ENCODE results near the gene ID2. TPM values are rescaled to one million over a fixed set of nuclear protein-coding genes. Genes with fewer than 3 reads are reported as not detected.

ID2 gene
- total RNA-seq, 2 donors from 2014 or later, result 103 to 113 TPM

DNA sequence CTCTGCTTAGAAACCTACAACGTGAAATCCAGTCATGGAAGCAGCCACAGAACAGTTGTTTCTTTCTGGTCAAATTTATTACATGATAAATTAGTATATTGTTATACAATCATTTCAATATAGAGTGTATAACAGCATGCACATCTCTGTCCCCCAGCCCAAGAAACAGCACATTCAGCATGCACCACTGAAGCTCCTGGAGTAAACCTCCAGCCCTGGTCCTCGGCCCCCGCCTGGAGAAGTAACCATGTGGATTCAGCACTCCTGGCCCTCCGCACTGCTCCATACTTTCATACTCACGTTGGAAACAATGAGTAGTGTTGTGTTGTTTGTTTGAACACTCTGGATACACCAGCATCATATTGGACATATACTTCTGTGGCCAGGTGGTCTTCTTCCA lies 15.3 kb upstream of the ID2 start:
- H3K27me3 Mint-ChIP-seq, result peaks cover 6% of the 10 kb centered on the region
- no peak overlapping the region for H3K27ac Mint-ChIP-seq

DNA sequence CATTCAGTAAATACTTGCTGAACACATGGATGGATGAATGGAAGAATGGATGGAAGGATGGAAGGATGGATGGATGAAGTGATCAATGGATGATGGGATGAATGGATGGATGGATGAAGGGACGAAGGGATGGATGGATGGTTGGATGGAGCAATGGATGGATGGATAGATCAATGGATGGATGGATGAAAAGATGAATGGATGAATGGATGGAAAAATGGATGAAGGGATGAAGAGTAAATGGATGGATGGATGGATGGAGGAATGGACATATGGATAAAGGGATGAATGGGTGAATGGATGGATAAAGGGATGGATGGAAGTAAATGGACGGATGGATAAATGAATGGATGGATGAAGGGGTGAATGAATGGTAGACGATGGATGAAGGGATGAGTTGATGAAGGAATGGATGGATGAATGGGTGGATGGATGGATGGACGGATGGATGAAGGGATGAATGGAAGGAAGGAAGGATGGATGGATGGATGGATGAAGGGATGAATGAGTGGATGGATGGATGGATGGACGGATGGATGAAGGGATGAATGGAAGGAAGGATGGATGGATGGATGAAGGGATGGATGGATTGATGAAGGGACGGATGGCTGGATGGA lies 13.9 kb upstream of the ID2 start:
- no peaks in the 10 kb centered on the region for H3K36me3 Mint-ChIP-seq (ENCODE audit: low read depth)
- DNase-seq (no peak), ATAC-seq (no peak)
- no peaks in the 10 kb centered on the region for H3K27me3 Mint-ChIP-seq
- no peak overlapping the region for H3K4me3 Mint-ChIP-seq
- no peaks in the 10 kb centered on the region for H3K9me3 ChIP-seq (ENCODE audit: control insufficient read depth, low read length, poor library complexity, severe bottlenecking)
- H3K27ac Mint-ChIP-seq, result no peak overlapping the region
- no peaks in the 10 kb centered on the region for H3K4me1 Mint-ChIP-seq

More for the DNA sequence above, 15.3 kb upstream of the ID2 start:
- DNase-seq (no peak), ATAC-seq (no peak)
- Mint-ChIP-seq H3K36me3 (ENCODE audit: low read depth) (no peaks in the 10 kb centered on the region), H3K4me1 (no peaks in the 10 kb centered on the region), H3K4me3 (no peak overlapping the region)
- H3K9me3 ChIP-seq (ENCODE audit: control insufficient read depth, low read length, poor library complexity, severe bottlenecking), result no peaks in the 10 kb centered on the region

DNA sequence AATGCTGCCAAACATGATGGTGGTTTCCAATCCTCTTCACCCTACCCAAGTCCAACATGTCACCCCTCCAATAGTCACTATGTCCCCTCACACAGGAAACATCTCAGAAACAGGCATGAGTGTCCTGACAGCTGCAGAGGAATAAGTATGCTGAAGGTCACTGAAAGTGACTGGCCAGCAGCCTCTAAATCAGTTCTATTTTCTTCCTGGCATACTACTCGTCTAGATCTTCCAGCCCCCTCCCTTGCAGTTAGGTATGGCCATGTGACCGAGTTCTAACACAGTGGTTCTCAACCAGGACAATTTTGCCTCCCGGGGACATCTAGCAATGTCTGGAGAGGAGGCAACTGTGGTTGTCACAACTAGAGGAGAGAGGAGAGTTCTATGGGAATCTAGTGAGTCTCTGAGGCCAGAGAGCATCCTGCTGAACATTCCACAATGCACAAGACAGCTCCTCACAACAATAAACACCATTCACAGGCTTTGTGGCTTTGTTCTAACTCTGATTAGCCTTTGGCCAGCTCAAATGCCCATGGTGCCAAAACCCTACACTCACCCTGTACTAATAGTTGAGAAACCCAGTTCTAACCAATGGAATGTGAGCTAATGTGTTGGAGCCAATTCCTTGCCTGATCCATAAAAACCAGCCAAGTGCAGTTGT lies 12.6 kb upstream of the ID2 start:
- no peak overlapping the region for H3K4me3 Mint-ChIP-seq
- H3K4me1 Mint-ChIP-seq, result no peaks in the 10 kb centered on the region
- no peaks in the 10 kb centered on the region for H3K27me3 Mint-ChIP-seq
- no peaks in the 10 kb centered on the region for H3K36me3 Mint-ChIP-seq (ENCODE audit: low read depth)
- H3K27ac Mint-ChIP-seq, result no peak overlapping the region
- no peaks in the 10 kb centered on the region for H3K9me3 ChIP-seq (ENCODE audit: control insufficient read depth, low read length, poor library complexity, severe bottlenecking)
- DNase-seq (no peak), ATAC-seq (no peak)

DNA sequence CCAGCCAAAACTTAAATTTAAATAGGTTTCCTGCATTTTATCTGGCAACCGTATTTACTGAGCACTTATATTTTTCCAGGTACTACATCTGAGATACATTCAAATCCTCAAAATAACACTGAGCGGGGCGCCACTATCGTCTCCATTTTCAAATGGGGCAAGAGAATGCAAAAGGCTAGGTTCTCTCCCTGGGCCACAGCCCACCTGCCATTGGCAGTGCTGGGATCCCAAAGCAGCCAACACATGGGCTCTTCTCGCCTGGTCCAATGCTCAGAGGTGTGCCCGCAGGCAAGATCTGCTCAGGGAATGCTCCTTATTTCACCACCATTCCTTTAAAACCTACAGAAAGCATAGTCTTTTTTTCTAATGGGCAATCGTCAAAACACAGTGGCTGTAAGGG lies 11.3 kb upstream of the ID2 start:
- Mint-ChIP-seq H3K4me1 (no peaks in the 10 kb centered on the region), H3K27ac (no peak overlapping the region), H3K4me3 (no peak overlapping the region), H3K36me3 (ENCODE audit: low read depth) (no peaks in the 10 kb centered on the region), H3K27me3 (peaks cover under 1% of the 10 kb centered on the region)
- no peaks in the 10 kb centered on the region for H3K9me3 ChIP-seq (ENCODE audit: control insufficient read depth, low read length, poor library complexity, severe bottlenecking)
- DNase-seq (no peak), ATAC-seq (no peak)

DNA sequence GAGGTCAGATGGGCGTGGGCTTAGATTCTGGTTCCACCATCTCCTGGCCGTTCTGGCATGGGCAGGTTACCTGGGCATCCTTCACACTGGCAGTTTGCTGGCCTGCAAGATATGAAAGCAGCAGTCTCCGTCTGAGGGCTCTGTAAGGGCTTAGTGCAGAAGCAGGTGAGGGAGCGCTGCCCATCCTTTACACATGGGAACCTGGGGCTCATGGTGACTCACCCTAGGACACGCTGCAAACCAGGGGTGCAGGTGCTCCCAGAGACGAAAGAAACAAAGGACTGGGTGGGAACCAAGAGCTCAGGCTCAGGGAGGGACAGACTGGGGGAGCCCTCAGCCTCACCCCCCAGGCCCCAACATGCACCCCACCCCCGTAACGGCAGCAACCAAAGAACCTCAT lies 10.7 kb upstream of the ID2 start:
- Mint-ChIP-seq H3K4me3 (no peak overlapping the region), H3K27ac (no peak overlapping the region), H3K4me1 (peaks cover 1% of the 10 kb centered on the region), H3K36me3 (ENCODE audit: low read depth) (peaks cover 1% of the 10 kb centered on the region), H3K27me3 (peaks cover 6% of the 10 kb centered on the region)
- ATAC-seq (no peak), DNase-seq (no peak)
- H3K9me3 ChIP-seq (ENCODE audit: control insufficient read depth, low read length, poor library complexity, severe bottlenecking), result no peaks in the 10 kb centered on the region

DNA sequence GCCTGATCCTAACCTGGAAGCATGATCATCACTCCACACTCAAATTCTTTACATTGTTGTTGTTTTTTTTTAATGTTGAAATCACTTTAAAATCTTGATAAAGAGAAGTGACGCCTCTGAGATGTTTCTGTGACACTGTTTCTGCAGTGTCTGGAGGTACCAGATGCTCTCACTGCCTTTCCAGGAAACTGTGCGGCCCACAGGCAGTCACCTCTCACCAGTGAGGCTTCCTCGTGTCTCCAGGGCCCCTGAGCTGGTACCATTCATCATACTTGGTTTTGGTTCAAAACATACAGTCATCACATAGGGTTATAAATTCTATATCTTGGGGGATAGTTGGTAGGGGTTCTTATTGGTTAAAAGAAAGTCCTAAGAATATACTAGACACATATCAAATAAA lies 10.1 kb upstream of the ID2 start:
- Mint-ChIP-seq H3K27ac (no peak overlapping the region), H3K4me1 (peaks cover 2% of the 10 kb centered on the region), H3K27me3 (peaks cover 9% of the 10 kb centered on the region), H3K4me3 (no peak overlapping the region), H3K36me3 (ENCODE audit: low read depth) (peaks cover 2% of the 10 kb centered on the region)
- ATAC-seq, result no peak
- no peak for DNase-seq
- no peaks in the 10 kb centered on the region for H3K9me3 ChIP-seq (ENCODE audit: control insufficient read depth, low read length, poor library complexity, severe bottlenecking)

DNA sequence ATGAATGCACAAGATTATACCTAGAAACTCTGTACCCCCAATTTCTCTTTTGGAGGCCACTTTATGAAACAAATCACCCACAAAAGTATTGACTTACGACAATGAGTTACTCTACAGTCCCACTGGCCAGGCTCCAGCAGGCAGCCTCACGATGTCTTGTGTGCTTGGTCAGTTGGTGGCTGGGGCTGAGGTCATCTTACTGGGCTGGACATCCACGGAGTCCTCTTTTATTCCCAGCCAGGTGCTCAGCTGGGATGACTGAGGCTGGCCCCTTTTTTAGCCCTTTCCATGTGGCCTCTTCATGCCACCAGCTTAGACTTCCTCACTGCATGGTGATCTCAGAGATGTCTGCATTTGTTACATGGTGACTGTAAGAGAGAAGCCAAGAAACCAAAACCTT lies 8.9 kb upstream of the ID2 start:
- H3K4me3 Mint-ChIP-seq, result no peak overlapping the region
- no peak overlapping the region for H3K27ac Mint-ChIP-seq
- peaks cover 19% of the 10 kb centered on the region for H3K27me3 Mint-ChIP-seq
- H3K9me3 ChIP-seq (ENCODE audit: control insufficient read depth, low read length, poor library complexity, severe bottlenecking), result no peaks in the 10 kb centered on the region
- peaks cover 2% of the 10 kb centered on the region for H3K36me3 Mint-ChIP-seq (ENCODE audit: low read depth)
- DNase-seq, result no peak
- ATAC-seq, result no peak
- peaks cover 8% of the 10 kb centered on the region for H3K4me1 Mint-ChIP-seq

DNA sequence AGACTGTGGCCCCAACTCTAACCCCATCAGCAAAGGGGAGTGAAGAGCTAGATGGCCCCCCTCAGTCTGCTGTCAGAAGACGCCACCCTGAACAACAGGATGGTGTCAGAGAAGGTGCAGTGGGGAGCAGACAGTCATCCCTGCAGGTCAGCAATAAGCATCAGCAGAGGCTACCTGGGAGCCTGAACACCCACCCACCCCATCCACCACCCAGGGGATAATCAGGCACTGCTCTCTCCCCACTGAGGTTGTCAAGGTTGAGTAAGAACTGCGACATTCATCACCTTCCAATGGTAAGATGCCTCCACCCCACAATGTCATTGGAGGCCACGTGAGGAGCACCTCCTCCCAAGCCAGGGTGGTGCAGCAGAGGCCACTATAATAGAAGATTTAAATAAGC lies 8.5 kb upstream of the ID2 start:
- peaks cover 2% of the 10 kb centered on the region for H3K36me3 Mint-ChIP-seq (ENCODE audit: low read depth)
- H3K27me3 Mint-ChIP-seq, result peaks cover 22% of the 10 kb centered on the region
- H3K27ac Mint-ChIP-seq, result no peak overlapping the region
- H3K9me3 ChIP-seq (ENCODE audit: control insufficient read depth, low read length, poor library complexity, severe bottlenecking), result no peaks in the 10 kb centered on the region
- peaks cover 12% of the 10 kb centered on the region for H3K4me1 Mint-ChIP-seq
- H3K4me3 Mint-ChIP-seq, result no peak overlapping the region
- ATAC-seq, result no peak
- no peak for DNase-seq

DNA sequence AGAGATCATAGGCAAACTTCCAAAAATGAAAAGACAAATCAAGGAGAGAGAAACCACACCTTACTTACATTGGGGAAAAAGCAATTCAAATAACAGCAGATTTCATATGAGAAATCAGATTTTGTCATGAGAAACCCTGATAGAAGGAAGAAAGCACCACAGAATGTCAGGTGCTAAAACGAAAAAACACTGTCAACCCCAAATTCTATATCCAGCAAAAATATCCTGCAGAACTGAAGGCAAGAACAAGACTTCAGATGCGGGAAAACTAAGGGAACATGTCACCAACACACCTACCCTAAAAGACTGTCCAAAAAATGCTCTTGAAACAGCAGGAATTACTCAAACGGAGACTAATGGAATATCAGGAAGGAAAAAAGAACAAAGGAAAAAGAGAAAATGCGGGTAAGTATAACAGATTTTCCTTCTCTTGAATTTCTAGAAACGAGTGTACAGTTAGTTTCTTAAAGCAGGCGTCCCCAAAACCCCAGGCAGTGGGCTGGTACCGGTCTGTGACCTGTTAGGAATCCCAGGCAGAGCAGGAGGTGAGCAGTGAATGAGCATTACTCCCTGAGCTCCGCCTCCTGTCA lies 7.3 kb upstream of the ID2 start:
- peaks cover 2% of the 10 kb centered on the region for H3K36me3 Mint-ChIP-seq (ENCODE audit: low read depth)
- no peak overlapping the region for H3K4me3 Mint-ChIP-seq
- H3K27ac Mint-ChIP-seq, result no peak overlapping the region
- DNase-seq (no peak), ATAC-seq (no peak)
- H3K9me3 ChIP-seq (ENCODE audit: control insufficient read depth, low read length, poor library complexity, severe bottlenecking), result no peaks in the 10 kb centered on the region
- peaks cover 22% of the 10 kb centered on the region for H3K27me3 Mint-ChIP-seq
- H3K4me1 Mint-ChIP-seq, result peaks cover 16% of the 10 kb centered on the region

DNA sequence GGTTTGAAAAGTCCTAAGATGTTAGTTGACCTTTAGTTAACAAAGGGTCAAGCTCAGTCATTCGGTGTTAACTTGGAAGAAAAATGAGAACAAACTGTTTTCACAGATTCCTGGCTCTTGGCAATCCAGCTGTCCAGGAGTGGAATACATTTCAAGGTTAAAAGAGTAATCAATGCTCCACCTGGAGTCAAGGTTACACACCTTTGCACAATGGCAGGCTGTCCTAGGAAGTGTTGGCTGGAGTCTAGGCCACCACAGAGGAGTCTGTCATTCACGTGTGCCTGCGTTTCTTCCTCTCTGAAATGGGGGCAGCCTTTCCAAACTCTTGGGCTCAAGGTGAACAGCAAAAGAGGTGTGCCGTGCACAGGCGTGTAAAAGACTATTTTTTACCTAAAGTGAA lies 6.3 kb upstream of the ID2 start:
- ATAC-seq (no peak), DNase-seq (no peak)
- no peak overlapping the region for H3K4me3 Mint-ChIP-seq
- no peak overlapping the region for H3K27ac Mint-ChIP-seq
- no peaks in the 10 kb centered on the region for H3K9me3 ChIP-seq (ENCODE audit: control insufficient read depth, low read length, poor library complexity, severe bottlenecking)
- H3K36me3 Mint-ChIP-seq (ENCODE audit: low read depth), result peaks cover 2% of the 10 kb centered on the region
- H3K4me1 Mint-ChIP-seq, result peaks cover 23% of the 10 kb centered on the region
- H3K27me3 Mint-ChIP-seq, result peaks cover 22% of the 10 kb centered on the region

DNA sequence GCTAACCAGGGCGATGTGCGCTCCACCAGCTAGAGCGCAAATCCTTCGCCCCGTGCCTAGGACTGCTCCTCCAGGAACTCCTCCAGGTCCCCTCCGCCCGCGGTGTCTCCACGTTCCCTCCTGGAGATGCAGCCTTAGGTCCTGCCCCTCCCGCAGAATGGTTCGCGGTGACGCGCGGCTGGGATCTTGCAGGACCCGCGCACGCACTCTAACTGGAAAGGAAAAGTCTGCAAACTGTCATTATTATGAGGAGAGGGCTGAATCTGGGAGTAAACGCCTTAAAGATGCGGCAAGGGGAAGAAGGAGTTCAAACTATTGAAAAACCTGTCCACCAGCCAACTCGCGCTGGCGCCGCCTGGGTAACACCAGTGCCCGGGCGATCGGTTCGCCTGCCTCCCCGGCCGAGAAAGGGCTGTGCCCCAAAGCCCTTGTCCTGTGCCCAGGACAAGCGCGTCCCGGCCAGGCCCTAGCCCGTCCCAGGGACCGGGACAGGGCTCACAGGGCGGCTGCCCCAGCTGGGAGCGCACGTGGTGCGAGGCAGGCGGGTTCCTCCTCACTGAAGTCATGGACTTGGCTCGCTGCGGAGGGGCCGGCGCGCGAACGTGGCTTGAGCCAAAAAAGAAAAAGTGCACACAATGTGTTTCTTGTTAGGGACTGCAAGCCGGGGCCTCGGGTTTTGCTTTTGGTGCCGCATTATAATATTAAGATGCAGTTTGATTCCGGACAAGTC lies 5.5 kb upstream of the ID2 start:
- DNase-seq, result no peak
- Mint-ChIP-seq H3K27me3 (peaks cover 22% of the 10 kb centered on the region), H3K4me1 (peaks cover 27% of the 10 kb centered on the region), H3K27ac (no peak overlapping the region), H3K4me3 (no peak overlapping the region), H3K36me3 (ENCODE audit: low read depth) (peaks cover 2% of the 10 kb centered on the region)
- H3K9me3 ChIP-seq (ENCODE audit: control insufficient read depth, low read length, poor library complexity, severe bottlenecking), result no peaks in the 10 kb centered on the region
- ATAC-seq, result no peak

DNA sequence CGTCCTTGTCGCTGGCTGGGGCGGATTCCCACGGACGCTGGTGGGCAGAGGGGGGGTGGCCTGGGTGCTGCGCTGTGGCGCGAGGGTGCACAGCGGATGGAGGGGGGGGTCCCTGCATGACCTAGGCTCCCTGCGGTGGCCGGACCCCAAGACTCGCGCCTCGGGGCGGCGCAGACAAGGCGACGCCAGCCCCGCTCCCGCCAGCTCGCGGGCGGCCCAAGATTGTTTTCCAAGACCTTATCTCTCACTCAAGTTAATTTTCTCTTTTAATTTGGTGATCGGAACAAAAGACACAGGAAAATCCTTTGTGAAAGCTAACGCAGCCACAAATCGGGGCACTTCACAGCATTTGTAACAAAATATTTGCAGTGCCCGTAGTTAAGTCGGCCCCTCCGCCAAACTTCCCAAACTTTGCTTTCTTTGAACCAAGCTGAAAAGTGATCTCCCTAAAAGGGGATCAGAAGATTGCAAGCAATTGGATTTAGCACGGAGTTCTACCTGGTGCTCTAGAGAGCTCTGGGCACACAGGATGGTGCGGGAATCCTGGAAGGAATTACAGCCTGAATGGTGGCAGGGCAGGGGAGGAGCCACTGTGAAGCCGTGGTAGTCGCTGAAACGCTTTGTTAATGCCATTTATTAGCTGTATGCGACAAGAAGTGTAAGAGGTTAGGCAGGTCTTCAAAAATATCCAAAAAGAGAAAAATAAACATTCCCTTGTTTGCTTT lies 4.8 kb upstream of the ID2 start:
- Mint-ChIP-seq H3K36me3 (ENCODE audit: low read depth) (peaks cover 2% of the 10 kb centered on the region), H3K4me1 (peaks cover 32% of the 10 kb centered on the region), H3K4me3 (peak overlapping the region; percentile 100), H3K27ac (peak overlapping the region; percentile 99), H3K27me3 (peaks cover 25% of the 10 kb centered on the region)
- no peaks in the 10 kb centered on the region for H3K9me3 ChIP-seq (ENCODE audit: control insufficient read depth, low read length, poor library complexity, severe bottlenecking)
- no peak for ATAC-seq
- DNase-seq, result no peak
